Fibroblast of lung (primary cell): Measurements from ENCODE around the gene ACTR8. TPM values are rescaled to one million over a fixed set of nuclear protein-coding genes. Genes with fewer than 3 reads are reported as not detected.

Experiments used
- DNase-seq, 2 donors: peaks; one replicate each; pipeline versions ENCODE4 v3.0.0 to v3.0.0-alpha.2; 2010; ENCODE audit warnings: low read depth in 2 of 2
- H2AFZ ChIP-seq: 2 replicates; pipeline ENCODE4 v1.5.1; 2012; ENCODE audit warnings: low read length, control low read depth, inconsistent platforms
- H3K27ac ChIP-seq: 2 replicates; pipeline ENCODE4 v1.5.1; 2011; ENCODE audit warnings: low read length, control low read depth; ENCODE audit not compliant: insufficient read depth
- H3K27me3 ChIP-seq: 2 replicates; pipeline ENCODE4 v1.5.1; 2011; ENCODE audit warnings: mild to moderate bottlenecking, low read length; ENCODE audit not compliant: control insufficient read depth, insufficient read depth
- H3K36me3 ChIP-seq: 2 replicates; pipeline ENCODE4 v1.5.1; 2011; ENCODE audit warnings: low read length; ENCODE audit not compliant: control insufficient read depth, insufficient read depth
- H3K4me1 ChIP-seq: 2 replicates; pipeline ENCODE4 v1.5.1; 2011; ENCODE audit warnings: low read length; ENCODE audit not compliant: control insufficient read depth, insufficient read depth; ENCODE audit errors: extremely low read depth
- H3K4me2 ChIP-seq: 2 replicates; pipeline ENCODE4 v1.5.1; 2011; ENCODE audit warnings: low read length, control low read depth; ENCODE audit not compliant: insufficient read depth; ENCODE audit errors: extremely low read depth
- H3K4me3 ChIP-seq, 4 experiments: fragments of 200-600 bp in 1 of 4; sonication (generic) in 1 of 4; replicated peaks in 1 of 4; 2 replicates each; pipeline ENCODE4 v1.5.1; 2011 to 2016; ENCODE audit warnings: low read length in 4 of 4, low read depth in 3 of 4, mild to moderate bottlenecking in 3 of 4, control low read depth in 2 of 4, inconsistent platforms in 1 of 4, mixed read lengths in 1 of 4; ENCODE audit not compliant: insufficient read depth in 1 of 4; ENCODE audit errors: control extremely low read depth in 1 of 4
- H3K79me2 ChIP-seq: 2 replicates; pipeline ENCODE4 v1.5.1; 2012; ENCODE audit warnings: mild to moderate bottlenecking, low read length, inconsistent platforms; ENCODE audit not compliant: control insufficient read depth, insufficient read depth
- H3K9ac ChIP-seq: 2 replicates; pipeline ENCODE4 v1.5.1; 2011; ENCODE audit warnings: mild to moderate bottlenecking, low read length, control low read depth; ENCODE audit not compliant: insufficient read depth
- H3K9me3 ChIP-seq: 2 replicates; pipeline ENCODE4 v1.5.1; 2012; ENCODE audit warnings: low read depth, low read length; ENCODE audit not compliant: control insufficient read depth, insufficient read depth
- H4K20me1 ChIP-seq: 2 replicates; pipeline ENCODE4 v1.5.1; 2011; ENCODE audit warnings: low read length; ENCODE audit not compliant: control insufficient read depth, insufficient read depth; ENCODE audit errors: extremely low read depth
- CTCF ChIP-seq, 2 donors: IDR thresholded peaks in 1 of 2; conservative IDR thresholded peaks in 1 of 2; 1 replicate in 1 of 2; 2 replicates in 1 of 2; pipeline ENCODE4 v1.5.1; 2011 to 2012; ENCODE audit warnings: low read length in 2 of 2, control low read depth in 1 of 2, inconsistent platforms in 1 of 2, low read depth in 1 of 2, mild to moderate bottlenecking in 1 of 2
- EZH2 ChIP-seq: IDR thresholded peaks from 2 replicates; pipeline ENCODE4 v1.5.1; 2012; ENCODE audit warnings: low read length, control low read depth, mild to moderate bottlenecking; ENCODE audit errors: missing control alignments
- polyA plus RNA-seq, 2 donors: library from polyadenylated mRNA; depleted of rRNA in 1 of 2; stranded (reverse) in 1 of 2; unstranded in 1 of 2; fragments of >200 nt; gene quantifications; 2 replicates each; pipeline ENCODE4 v1.2.1, GENCODE V29; 2011 to 2012; ENCODE audit warnings: missing spikeins in 1 of 2
- total RNA-seq: library from RNA; depleted of rRNA; stranded (reverse); fragments of >200 nt; gene quantifications from 2 replicates; pipeline ENCODE4 v1.2.1, GENCODE V29; 2014

Gene ACTR8
- total and polyA plus RNA-seq, 2 donors (not counting 1 experiment from before 2014, with no cell fraction given): 35.0 to 38.8 TPM

GRCh38 chr3:53845103-53845880, 36.7 kb downstream of the ACTR8 start:
- Histone ChIP-seq H3K4me2 (peak overlapping the region; percentile 80), H2AFZ (peak overlapping the region; percentile 70), H3K4me1 (no peaks in the 10 kb centered on the region), H3K9me3 (no peaks in the 10 kb centered on the region), H3K9ac (peak overlapping the region; percentile 16), H3K36me3 (no peaks in the 10 kb centered on the region), H3K27me3 (peaks cover 35% of the 10 kb centered on the region), H3K27ac (no peak overlapping the region), H4K20me1 (no peaks in the 10 kb centered on the region), H3K79me2 (no peaks in the 10 kb centered on the region), H3K4me3 (peak overlapping the region; percentile 41 to 58 (median 54))
- peak; percentile 39 to 51 for DNase-seq
- TF ChIP-seq CTCF (conservative IDR thresholded peaks at IDR 0.05 in 1 of 2, IDR thresholded peaks at IDR 0.05 in 1 of 2; ENCODE audit: low read depth in 1 of 2, low read length in 2 of 2) (peak; percentile 27 to 44), EZH2 (peak; percentile 74)

- Histone ChIP-seq H3K4me2 (no peak overlapping the region), H3K36me3 (no peaks in the 10 kb centered on the region), H3K27me3 (peaks cover 35% of the 10 kb centered on the region), H3K4me1 (no peaks in the 10 kb centered on the region), H3K27ac (no peak overlapping the region), H3K79me2 (no peaks in the 10 kb centered on the region), H3K4me3 (no peak overlapping the region), H3K9me3 (no peaks in the 10 kb centered on the region), H3K9ac (no peak overlapping the region), H4K20me1 (no peaks in the 10 kb centered on the region), H2AFZ (no peak overlapping the region)
- no peak for TF ChIP-seq EZH2
- no peak for TF ChIP-seq CTCF (conservative IDR thresholded peaks at IDR 0.05 in 1 of 2, IDR thresholded peaks at IDR 0.05 in 1 of 2; ENCODE audit: low read depth in 1 of 2, low read length in 2 of 2)
- no peak for DNase-seq
Measured at GRCh38 chr3:53844262-53845102, 37.5 kb downstream of the ACTR8 start.
